ENCODE results near the gene SGMS1. TPM values are rescaled to one million over a fixed set of nuclear protein-coding genes. Genes with fewer than 3 reads are reported as not detected.
"Not testable (repeated sequence)": the region's sequence is repeated elsewhere in the genome, so short reads cannot be mapped to it uniquely, and the experiment has no call there.

The SGMS1 gene
- total RNA-seq, 1 donor, result 30.2 TPM

DNA sequence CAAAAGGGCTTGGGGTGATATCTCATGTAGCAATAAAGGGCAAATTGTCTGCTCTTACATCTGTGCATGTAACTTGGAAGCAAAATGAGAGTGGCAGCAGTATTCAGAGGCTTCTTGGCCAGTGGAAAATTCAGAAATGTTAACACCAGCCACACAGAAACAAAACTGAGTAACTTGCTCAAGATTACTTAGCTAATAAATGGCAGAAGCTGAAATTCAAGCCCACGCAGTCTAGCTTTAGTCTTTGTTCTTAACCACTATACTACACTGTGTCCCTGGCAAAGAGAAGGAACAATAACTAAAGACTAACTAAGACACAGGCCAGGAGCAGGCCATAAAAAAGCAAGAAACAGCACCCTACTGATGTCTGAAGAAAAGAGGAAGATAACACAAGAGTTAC lies 186.5 kb downstream of the SGMS1 start:
- no peak for DNase-seq (ENCODE audit: low read depth in 2 of 3, low spot score in 2 of 3)

DNA sequence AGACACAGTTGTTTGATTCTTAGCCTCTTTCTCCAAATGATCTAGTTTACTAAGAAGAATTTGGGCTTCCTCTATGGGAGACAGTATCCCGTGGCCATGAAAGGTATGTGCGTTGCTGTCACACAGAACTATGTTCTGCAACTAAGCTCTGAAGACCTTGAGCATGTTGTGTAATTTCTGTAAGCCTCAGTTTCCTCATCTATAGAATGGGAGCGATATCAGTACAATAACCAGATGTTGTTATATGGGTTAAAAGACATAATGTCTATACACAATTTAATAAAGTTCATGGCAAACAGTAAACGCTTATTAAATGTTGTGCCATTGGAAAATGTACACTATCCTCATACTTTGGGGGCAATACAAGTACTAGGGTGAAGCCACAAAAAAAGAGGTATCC lies 187.0 kb downstream of the SGMS1 start:
- no peak for DNase-seq (ENCODE audit: low read depth in 2 of 3, low spot score in 2 of 3)

GRCh38 chr10:50432211-50433009 lies 191.3 kb downstream of the SGMS1 start:
- DNase-seq (ENCODE audit: low read depth in 2 of 3, low spot score in 2 of 3), result no peak

- no peak for DNase-seq (ENCODE audit: low read depth in 2 of 3, low spot score in 2 of 3)
Measured at GRCh38 chr10:50431791-50432190, 192.0 kb downstream of the SGMS1 start.

DNA sequence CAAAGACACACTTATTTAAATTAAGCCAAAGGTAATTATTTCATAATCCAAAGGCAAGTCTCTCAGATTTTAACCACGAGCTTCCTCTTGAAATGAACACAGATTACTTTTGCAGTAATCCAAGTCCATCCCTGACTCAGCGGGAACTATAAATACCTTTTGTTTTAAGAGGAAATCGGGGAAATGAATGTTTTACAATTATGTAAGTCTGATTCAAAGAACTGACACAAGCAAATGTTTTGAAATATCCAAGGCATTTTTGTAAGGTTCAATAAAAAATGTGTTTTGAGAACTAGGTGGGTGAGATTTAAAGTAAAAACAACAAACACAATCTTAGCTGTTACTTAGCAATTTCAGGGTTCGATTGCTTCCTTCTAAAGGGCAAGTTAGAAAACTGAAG lies 192.6 kb downstream of the SGMS1 start:
- DNase-seq (ENCODE audit: low read depth in 2 of 3, low spot score in 2 of 3), result peak in 1 of 3 donors; percentile 12

GRCh38 chr10:50426485-50426884 lies 197.3 kb downstream of the SGMS1 start:
- no peak for DNase-seq (ENCODE audit: low read depth in 2 of 3, low spot score in 2 of 3)

GRCh38 chr10:50425215-50425614 lies 198.5 kb downstream of the SGMS1 start:
- DNase-seq (ENCODE audit: low read depth in 2 of 3, low spot score in 2 of 3), result not testable (repeated sequence)

GRCh38 chr10:50423448-50423847 lies 200.3 kb downstream of the SGMS1 start:
- DNase-seq (ENCODE audit: low read depth in 2 of 3, low spot score in 2 of 3), result no peak

- DNase-seq (ENCODE audit: low read depth in 2 of 3, low spot score in 2 of 3), result no peak
Measured at GRCh38 chr10:50422259-50422658, 201.5 kb downstream of the SGMS1 start.

DNA sequence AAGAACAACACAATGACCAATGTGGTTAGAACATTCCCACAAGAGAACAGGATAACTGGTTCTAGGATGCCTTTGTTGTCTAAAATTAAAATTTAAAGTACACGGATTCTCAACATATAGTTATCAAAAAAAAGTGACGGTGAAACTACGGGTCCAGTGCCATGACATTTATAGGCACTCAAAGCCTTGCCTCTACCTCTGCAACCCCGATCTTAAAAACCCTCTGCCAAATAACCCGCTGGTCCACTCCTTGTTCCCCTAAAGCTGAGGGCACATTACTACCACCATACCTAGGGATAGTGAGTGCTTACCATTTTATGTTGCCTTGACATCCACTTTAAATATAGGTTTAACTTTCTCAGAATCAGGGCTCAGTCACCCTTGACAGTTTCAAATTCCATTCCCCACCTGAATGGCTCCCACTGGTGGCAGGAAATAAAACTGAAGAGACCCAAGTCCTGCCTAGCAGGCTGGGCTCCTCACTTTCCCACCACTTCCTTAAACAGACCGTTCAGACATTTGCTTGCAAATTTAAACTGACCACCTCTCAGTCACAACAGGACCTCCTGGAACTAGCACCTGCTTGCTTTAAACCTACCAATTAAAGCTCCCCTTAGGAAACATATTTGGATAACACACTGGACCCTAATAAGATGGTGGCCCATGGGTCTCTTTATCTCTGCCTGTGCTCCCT lies 202.6 kb downstream of the SGMS1 start:
- peak in 2 of 3 donors; percentile 51 to 73 for DNase-seq (ENCODE audit: low read depth in 2 of 3, low spot score in 2 of 3)

GRCh38 chr10:50420196-50420595 lies 203.6 kb downstream of the SGMS1 start:
- DNase-seq (ENCODE audit: low read depth in 2 of 3, low spot score in 2 of 3), result no peak

DNA sequence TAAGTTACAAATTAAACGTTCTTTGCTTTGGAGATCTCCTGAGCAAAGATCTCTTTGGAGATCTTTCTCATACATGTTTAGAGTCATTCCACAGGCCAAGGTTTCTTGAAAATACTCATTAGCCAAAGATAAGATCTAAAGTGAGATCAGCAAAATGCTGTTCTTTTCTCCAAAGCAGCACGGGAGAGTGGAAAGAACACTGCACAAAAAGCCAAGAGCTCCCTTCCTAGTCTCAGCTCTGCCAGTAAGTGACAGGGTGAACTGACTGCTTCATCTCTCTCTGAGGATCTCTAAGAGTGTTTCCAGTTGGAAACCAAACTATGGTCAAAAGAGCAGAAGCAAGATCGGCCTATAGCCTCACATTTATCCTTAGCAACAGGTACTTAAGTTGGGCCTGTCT lies 204.0 kb downstream of the SGMS1 start:
- DNase-seq (ENCODE audit: low read depth in 2 of 3, low spot score in 2 of 3), result no peak

DNA sequence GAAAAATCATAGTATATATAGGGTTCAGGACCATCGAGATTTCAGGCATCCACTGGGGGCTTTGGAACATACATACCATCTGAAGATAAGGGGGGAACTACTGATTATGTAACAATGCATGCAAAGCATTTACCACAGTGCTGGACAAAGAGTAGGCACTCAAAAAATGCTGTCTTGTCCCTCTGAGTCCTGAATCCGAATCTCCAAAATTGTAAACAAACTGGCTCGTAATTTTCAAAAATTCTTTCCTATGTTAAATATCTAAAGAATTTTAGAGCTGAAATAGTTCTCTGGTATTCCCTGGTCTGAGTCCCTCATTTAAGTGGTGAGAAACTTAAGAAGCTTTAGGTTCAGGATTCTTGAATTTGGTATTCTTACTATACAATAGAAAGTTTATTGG lies 204.7 kb downstream of the SGMS1 start:
- no peak for DNase-seq (ENCODE audit: low read depth in 2 of 3, low spot score in 2 of 3)

DNA sequence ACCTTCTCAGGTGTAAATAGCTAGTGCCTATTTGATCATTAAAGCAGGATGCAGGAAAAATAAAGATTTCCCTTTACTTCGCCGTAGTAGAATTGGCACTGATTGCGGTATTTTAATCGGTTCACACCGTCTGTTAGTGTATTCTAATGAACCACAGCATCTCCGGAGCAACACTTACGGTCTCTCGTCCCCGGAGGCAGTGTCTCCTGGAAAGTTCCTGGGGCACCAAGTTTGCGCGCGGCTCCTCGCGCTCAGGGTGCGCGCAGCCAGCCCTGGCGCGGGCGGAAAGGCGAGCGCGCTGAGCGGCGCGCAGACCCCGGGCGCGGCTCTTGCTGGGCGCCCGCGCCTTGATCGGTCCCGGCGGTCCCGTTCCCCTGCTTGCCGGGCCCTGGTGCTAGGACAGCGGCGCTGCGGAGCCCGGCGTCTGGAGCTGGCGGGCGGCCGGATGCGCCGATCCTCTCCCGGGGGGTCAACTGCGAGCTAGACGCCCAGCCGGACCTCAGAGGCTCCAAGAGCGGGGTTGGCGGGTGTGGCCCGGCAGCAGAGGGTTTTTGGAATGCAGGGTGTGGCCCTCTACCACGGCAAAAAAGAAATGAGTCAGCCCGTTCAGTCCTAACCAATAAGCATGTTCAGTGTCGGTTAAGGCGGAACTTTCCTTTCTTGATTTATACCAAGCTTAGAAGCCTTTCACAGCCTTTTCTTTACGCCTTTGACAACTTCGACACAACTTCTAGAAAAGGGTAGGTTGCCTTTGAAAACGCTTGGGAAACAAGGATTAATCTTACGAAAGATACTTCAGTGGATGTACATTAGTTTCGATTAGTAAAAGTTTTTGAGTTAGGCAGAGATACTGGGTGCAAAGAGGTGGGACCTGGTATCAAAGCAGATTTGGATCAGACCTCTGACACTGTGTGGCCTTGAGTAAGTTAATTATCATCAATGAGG lies 205.6 kb downstream of the SGMS1 start:
- peak; percentile 4 to 78 (median 59) for DNase-seq (ENCODE audit: low read depth in 2 of 3, low spot score in 2 of 3)

DNA sequence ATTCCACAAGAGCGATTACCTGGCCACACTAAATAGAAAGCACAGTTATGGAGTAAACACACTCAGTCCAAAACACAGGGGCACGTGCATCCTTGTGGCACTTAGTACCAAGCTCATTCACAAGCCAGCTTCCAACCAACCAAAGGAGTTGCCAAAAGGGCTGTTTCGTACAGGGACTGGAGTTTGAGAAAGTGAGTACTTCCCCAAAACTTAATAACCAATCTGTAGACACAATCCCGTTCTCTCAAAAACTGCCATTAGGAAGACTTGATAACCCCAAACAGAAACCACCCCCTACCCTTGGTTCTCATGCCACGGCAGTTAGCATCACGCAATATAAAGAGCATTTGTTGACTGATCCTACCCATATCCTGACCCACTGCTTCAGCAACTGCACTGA lies 206.3 kb downstream of the SGMS1 start:
- peak in 1 of 3 donors; percentile 46 for DNase-seq (ENCODE audit: low read depth in 2 of 3, low spot score in 2 of 3)

DNA sequence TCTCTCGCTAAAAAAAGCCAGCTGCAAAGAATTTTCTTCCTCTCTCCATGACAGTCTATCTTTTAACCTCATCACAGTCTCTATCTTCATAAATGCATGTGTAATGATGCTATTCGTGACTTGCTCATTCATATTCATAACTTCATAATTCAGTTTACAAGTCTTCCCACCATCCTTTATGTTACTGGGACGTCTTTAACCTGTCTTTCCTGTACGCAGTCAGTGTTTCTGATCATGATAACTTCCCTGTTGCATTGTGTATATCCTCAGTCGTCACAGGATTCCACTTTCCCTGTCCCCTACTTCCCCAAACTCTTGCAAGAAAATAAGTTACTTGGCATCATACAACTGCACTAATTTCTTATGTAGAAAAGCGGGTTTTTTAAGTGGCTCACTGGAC lies 206.9 kb downstream of the SGMS1 start:
- no peak for DNase-seq (ENCODE audit: low read depth in 2 of 3, low spot score in 2 of 3)

GRCh38 chr10:50416181-50416824 lies 207.5 kb downstream of the SGMS1 start:
- no peak for DNase-seq (ENCODE audit: low read depth in 2 of 3, low spot score in 2 of 3)

GRCh38 chr10:50415292-50415691 lies 208.5 kb downstream of the SGMS1 start:
- DNase-seq (ENCODE audit: low read depth in 2 of 3, low spot score in 2 of 3), result no peak

DNA sequence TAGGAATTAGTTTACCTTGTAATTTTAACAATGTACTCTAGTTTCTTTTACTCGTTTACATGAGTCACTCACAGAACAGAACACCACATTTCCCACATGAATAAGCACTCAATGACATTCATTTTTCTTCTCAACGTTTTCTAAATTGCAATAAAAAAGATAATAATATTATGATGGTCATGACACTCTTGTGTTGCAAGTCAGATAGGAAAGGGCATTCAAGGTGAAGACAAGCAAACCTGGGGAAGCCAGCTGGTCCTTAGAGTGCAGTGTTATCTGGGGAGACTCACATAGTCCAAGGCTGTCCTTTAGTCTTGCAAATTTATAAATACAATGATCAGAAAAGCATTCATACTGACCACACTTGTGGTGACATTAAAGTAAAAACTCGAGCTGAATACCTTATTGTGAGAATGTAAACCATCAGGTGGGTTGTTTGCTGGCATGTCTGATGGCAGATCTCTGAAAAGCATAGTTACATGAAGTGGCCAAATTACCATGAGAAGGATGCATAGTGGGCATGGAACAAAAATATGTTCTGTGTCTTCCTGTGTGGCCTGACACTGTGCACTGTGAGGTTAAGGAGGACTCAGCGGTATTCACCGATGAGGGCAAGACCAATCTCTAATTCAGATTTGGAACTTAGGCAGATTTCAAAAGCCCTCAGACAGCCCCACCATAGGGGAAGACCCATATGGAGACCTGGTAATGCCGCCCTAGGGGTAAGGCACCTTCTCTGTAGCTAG lies 213.5 kb downstream of the SGMS1 start:
- DNase-seq (ENCODE audit: low read depth in 2 of 3, low spot score in 2 of 3), result no peak

All from hematopoietic multipotent progenitor cell (in vitro differentiated cells).